Mononuclear cell (primary cell): Measurements from ENCODE around the gene ZBTB48. TPM values are rescaled to one million over a fixed set of nuclear protein-coding genes. Genes with fewer than 3 reads are reported as not detected.
"Not testable (repeated sequence)": the region's sequence is repeated elsewhere in the genome, so short reads cannot be mapped to it uniquely, and the experiment has no call there.

Experiments
- H3K27me3 ChIP-seq: 2 replicates; pipeline ENCODE4 v1.6.0; 2011; ENCODE audit warnings: low read length, control low read depth; ENCODE audit not compliant: insufficient read depth
- H3K4me1 ChIP-seq: 2 replicates; pipeline ENCODE4 v1.5.1; 2011; ENCODE audit warnings: mild to moderate bottlenecking, low read length, control low read depth; ENCODE audit not compliant: insufficient read depth
- H3K4me3 ChIP-seq: 2 replicates; pipeline ENCODE4 v1.5.1; 2011; ENCODE audit warnings: mild to moderate bottlenecking, low read length, moderate library complexity
- H3K9me3 ChIP-seq: 2 replicates; pipeline ENCODE4 v1.5.1; 2011; ENCODE audit warnings: low read depth, mild to moderate bottlenecking, control low read depth, low read length
- total RNA-seq: library from RNA; depleted of rRNA; stranded (reverse); fragments of >200 nt; gene quantifications from one replicate; pipeline ENCODE4 v1.2.3, GENCODE V29; 2012

ZBTB48 gene
- total RNA-seq, 1 donor: 13.1 TPM

DNA sequence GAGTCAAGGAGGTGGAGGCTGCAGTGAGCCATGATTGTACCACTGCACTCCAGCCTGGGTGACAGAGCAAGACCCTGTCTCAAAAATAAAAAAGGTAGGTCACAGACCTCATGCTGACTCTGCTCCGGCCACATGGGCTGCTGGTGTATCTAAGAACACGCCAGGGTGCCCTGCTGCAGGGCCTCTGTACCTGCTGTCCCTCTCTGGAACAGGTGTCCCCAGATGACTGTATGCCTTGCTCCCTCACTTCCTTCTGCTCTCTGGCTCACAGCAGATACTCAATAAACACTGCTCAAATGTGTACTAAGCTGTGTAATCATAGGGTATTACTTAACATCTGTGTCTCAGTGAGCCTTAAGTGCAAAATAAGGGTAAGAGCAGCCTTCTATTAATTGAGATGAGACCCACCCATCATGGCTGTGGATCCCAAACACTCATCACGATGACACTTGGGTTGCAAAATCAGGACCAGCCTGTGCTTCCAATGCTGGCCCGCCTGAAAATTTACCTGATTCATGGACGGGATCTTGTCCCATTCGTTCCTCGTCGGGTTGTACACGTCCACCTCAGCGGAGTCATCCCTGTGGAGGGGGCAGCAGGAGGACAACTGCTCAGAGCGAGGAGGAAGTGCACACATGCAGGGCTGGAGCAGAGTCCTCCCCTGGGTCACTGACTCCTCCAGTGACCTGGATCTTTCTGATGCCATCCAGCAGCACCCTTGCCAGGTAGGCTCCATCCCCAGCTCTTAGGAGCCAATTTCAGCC lies 15.4 kb downstream of the ZBTB48 start:
- peaks cover 58% of the 10 kb centered on the region for H3K4me1 ChIP-seq
- H3K9me3 ChIP-seq: no peaks in the 10 kb centered on the region
- H3K27me3 ChIP-seq: no peaks in the 10 kb centered on the region
- no peak overlapping the region for H3K4me3 ChIP-seq

DNA sequence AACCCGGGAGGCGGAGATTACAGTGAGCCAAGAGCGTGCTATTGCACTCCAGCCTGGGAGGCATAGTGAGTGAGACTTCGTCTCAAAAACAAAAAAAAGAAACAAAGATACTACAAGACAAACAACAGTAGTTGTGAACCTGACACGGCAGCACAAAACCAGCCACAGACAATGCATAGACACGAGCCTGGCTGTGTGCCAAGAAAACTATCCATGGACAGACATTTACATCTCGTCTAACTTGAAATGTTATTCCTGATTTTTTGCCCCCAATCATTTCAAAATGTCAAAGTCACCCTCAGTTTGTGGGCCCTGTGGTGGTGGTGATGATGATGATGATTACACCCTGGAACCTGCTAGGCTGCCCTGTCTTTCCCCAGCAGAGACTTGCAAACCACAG lies 16.6 kb downstream of the ZBTB48 start:
- no peaks in the 10 kb centered on the region for H3K27me3 ChIP-seq
- no peak overlapping the region for H3K4me3 ChIP-seq
- no peaks in the 10 kb centered on the region for H3K9me3 ChIP-seq
- peaks cover 57% of the 10 kb centered on the region for H3K4me1 ChIP-seq

DNA sequence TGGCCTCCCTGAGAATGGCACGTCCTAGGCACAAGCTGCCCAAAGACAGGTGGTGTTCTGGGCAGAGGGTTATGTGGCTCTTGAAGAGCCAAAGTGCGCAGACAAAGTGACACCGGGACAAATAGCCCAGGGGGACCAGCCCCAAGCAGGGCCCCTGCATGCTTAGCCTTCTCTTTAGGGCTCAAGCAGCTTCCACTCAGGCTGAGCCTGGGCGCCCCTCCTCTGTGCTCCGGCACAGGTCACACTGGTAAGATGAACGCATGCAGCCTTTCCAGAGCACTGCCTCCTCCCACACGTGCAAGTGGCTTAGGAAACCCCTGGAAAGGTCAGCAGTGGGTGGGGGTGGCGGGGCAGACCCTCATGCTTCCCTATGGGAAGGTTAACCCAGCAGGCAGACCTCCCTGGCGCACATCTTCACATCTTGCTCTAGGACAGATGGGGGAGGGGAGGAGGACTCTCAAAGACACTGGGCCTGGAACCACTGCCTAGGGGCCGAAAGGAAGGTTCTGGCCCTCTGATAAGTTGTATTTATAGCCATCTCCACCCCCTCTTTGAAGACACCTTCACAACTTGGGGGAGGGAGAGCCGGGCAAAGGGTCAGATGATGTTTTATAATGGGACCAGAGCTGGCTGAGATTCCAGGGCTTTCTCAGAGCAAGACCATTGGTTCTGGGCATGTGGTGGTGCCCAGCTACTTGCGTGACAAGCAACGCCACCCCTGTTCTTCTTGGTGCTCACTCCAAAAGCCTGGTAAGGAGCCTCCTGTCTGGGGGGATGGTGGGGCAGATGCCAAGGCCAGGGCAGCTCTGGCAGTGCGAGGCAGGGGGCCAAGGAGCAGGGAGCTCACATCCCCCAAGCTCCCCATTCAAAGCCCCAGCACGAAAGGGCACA lies 17.3 kb downstream of the ZBTB48 start:
- no peaks in the 10 kb centered on the region for H3K9me3 ChIP-seq
- H3K4me3 ChIP-seq: no peak overlapping the region
- peaks cover 49% of the 10 kb centered on the region for H3K4me1 ChIP-seq
- H3K27me3 ChIP-seq: no peaks in the 10 kb centered on the region

DNA sequence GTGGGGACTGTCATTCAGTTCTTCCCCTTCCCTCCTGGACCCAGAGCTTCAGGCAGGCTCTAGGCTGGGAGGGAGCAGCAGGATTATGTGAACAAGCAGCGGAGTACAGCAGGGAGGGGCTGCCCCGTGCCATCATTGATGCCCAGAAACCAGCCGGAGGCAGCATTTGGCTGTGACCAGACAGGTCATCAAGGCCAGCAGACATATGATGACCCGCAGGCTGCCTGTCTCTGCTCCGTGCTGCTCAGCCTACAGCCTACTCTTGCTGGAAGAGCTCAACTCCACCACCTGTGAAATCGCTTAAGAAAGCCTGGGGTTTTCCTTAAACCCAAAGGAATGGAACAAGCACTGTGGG lies 18.0 kb downstream of the ZBTB48 start:
- H3K4me3 ChIP-seq: no peak overlapping the region
- no peaks in the 10 kb centered on the region for H3K9me3 ChIP-seq
- H3K27me3 ChIP-seq: no peaks in the 10 kb centered on the region
- peaks cover 43% of the 10 kb centered on the region for H3K4me1 ChIP-seq

DNA sequence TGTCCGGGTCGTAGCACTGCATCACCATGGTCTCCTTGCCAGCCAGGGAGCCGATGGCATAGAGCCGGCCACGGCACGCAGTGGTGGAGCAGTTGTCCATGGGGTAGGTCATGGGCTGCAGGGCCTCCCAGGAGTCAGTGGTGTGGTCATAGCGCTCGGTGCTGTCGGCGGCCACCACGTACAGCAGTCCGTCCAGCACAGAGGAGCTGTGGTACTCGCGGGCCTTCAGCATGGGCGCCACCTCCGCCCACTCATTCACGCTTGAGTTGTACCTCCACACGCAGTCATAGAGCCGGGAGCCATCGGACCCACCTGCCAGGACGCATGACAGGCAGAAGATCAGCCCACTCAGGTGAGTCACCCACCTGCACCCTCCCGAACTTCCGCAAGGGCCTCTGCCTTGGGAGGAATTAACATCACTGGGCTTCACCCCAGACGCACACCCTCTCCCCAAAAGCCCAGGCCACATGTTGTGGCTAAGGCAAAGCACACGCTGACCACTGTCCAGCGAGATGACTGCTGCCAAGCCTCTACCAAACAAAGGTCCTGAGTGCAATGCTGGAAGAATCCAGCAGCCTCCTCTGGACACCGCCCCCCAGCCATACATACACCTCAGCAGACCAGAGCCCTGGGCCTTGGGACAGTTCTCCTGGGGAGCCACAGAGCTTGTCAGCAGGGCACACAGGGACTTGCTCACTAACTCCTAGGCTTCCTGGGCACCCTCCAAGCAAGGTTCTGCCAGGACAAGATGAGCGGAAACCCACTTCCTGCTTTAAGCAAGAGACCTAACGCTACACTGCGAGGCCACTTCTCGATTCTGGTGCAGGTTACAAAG lies 19.6 kb downstream of the ZBTB48 start:
- H3K4me1 ChIP-seq: peaks cover 50% of the 10 kb centered on the region
- H3K4me3 ChIP-seq: peak overlapping the region; percentile 84
- no peaks in the 10 kb centered on the region for H3K27me3 ChIP-seq
- H3K9me3 ChIP-seq: no peaks in the 10 kb centered on the region

DNA sequence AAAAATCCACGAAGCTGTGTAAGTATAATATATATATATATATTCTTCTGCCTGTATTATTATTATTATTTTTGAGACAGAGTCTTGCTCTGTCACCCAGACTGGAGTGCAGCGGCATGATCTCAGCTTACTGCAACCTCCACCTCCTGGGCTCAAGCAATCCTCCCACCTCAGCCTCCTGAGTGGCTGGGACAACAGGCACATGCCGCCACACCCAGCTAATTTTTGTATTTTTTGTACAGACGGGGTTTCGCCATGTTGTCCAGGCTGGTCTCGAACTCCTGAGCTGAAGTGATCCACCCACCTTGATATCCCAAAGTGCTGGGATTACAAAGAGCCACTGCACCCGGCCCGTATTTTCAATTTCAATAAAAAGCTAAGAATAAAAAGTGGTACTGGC lies 20.2 kb downstream of the ZBTB48 start:
- Histone ChIP-seq H3K4me3 (peak overlapping the region; percentile 84), H3K4me1 (peaks cover 56% of the 10 kb centered on the region)
- H3K9me3 ChIP-seq, H3K27me3 ChIP-seq: not testable (repeated sequence)

DNA sequence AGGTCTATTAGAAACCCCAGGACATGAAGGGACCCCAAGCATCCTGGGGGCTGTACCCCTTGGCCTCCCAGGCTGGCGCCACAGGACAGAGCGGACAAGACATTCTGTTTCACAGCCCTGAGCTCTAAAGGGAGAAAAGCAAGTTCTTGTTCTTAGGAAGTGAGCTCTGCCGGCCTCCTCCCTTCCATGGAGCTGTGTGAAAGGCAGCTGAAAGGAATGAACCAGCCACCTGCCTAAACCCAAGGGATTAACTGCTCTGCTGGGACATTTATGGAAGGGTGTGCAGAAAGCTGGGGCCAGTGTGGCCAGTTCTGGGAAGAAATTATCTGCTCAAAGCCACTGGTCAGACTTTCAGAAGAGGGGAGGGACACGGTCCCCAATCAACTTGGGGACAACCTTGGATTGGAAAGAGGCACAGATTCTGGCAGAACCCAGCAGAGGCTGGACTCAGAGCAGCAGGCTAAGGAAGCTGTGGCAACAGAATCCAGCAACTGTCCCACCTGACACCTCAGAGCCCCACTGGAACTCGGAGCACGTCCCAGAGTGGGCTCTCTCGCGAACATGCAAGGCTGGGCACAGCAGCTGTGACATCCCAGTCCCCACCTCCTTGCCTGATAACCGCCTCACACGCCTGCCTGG lies 20.7 kb downstream of the ZBTB48 start:
- H3K9me3 ChIP-seq: no peaks in the 10 kb centered on the region
- H3K4me1 ChIP-seq: peaks cover 56% of the 10 kb centered on the region
- peak overlapping the region; percentile 84 for H3K4me3 ChIP-seq
- H3K27me3 ChIP-seq: no peaks in the 10 kb centered on the region

DNA sequence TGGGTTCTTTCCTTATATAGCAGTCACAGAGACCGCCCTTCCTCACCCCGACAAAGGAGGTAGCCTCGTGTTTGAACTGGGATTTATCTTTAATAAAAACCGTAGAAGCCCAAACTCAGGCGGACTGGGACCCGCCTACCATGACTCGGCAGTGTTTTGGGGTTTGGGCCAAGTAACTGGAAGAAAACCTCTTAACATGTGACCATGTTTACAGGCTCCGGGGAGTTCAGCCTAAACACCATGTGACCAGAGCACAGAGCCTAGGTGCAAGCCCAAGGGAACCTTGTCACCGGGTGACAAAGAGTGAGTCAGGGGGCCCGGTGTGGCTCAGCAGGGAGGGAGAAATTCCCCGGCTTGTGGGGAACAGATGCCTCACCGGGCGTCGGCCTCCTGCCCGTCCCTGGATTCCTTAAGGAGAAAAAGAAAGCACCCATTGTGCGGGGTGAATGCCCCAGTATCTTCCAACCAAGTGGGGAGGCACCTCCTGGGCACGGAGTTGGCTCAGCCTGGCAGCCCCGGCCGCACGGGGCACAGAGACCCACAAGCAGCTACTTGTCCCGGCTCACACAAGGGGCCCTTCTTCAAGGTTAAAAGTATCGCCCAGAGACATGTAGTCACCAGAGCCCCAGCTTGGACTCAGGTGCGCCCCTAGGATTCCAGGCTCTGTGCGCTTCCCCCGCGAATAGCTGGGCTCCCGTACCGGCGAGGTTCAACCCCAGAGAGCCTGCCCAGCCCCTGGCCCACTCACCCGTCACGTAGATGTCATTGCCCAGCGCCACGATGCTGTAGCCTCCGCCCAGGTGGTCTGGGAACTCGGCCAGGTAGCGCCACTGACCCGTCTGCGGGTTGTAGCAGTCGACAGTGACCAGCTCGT lies 21.5 kb downstream of the ZBTB48 start:
- H3K4me1 ChIP-seq: peaks cover 56% of the 10 kb centered on the region

DNA sequence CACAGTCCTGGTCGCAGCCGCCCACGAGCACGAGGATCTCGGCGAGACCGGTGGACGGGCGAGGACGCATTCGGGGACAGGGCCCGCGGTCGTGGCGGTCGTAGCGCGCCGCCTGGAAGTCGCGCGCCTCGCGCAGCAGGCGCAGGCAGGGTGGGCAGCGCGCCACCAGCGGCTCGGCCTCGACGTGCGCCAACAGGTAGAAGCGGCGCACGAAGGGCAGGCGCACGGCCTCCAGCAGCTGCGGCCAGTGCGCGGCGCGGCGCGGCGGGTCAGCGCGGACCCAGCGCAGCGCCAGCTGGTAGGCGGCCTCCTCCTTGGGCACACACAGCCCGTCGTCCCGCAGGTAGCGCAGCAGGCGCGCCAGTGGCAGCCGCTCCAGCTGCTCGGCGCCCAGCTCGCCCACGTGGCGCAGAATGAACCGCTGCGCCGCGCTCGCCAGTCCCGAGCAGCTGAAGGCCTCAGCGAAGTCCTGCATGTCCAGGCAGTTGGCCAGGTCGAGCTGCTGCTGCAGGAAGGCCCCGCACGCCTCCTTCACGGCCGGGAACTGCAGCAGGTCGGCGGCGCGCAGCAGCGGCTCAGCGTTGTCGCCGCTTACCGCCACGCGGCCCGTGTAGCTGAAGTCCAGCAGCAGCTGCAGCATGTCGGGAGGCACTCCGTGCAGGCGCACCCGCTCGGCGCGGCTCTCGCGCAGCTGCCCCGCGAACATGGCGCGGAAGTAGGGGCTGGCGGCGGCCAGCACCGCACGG lies 22.3 kb downstream of the ZBTB48 start:
- Histone ChIP-seq H3K27me3 (no peaks in the 10 kb centered on the region), H3K9me3 (no peaks in the 10 kb centered on the region), H3K4me1 (peaks cover 53% of the 10 kb centered on the region), H3K4me3 (peak overlapping the region; percentile 84)

More for the DNA sequence above, 21.5 kb downstream of the ZBTB48 start:
- no peaks in the 10 kb centered on the region for H3K9me3 ChIP-seq
- H3K27me3 ChIP-seq: no peaks in the 10 kb centered on the region
- peak overlapping the region; percentile 84 for H3K4me3 ChIP-seq

DNA sequence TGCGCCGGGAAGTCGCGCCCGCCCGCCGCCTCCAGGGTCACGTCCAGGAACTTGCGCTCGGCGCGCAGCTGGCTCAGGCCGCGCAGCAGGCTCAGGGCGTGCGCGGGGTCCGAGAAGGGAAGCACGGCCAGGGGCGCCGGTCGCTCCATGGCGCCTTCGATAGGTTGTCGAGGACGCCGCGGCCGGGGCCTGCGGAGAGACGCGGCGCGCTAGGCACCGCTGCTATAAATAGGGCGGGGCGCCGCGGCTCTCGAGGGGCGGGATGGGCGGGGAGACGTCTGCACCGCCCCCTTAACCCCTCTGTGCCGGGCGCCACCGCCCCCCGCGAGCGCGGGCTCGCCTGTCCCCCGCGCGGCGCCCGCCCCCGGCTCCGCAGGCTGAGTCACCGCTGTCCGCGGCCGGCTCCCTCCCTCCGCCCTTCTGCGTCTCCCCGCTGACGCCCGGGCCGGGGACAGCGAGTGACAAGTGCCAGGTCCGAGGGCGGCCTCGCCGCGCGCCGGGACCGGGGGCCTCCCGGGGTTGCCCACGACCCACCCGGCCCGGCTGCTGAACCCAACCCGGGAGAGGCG lies 23.0 kb downstream of the ZBTB48 start, which contains the start of gene KLHL21:
KLHL21 (minus strand) TSS at position 201 of the 569 bp plus-strand sequence; CDS start at position 149, 52 bp downstream.
- H3K27me3 ChIP-seq: no peaks in the 10 kb centered on the region
- H3K4me1 ChIP-seq: peaks cover 47% of the 10 kb centered on the region
- peak within 1 kb of the TSS; percentile 84 for H3K4me3 ChIP-seq
- no peaks in the 10 kb centered on the region for H3K9me3 ChIP-seq

DNA sequence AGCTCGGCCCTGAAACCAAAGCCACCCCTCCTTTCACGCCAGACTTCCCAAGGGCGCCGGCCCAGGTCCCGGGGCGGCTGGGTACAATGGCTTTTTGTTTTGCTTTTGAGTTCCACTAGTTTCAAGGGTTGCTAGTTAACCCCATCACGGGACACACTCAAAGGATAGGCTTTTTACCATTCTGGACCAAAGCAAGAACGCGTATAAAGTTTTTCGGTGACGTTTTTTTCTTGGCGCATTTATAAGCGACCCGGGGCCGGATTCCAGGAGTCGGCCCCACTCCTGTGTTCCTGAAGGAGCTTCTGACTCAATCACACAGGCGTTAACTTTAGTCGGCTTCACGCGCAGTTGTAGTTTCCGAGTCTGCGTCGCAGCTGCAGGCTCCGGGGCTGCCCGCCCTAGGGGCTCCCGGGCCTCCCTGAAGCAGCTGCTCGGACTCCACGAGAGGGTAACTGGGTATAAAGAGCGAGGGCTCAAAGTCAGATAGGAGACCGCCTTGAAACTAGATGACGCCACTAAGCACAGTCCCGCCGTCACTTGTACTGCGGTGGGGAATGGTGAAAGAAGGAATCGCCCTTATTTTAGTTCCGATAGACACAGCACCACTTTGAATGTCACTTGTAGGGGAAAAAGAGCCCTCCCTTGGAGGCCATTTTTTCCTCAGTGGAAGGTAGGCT lies 23.6 kb downstream of the ZBTB48 start:
- H3K4me1 ChIP-seq: peaks cover 40% of the 10 kb centered on the region
- H3K27me3 ChIP-seq: no peaks in the 10 kb centered on the region
- peak overlapping the region; percentile 84 for H3K4me3 ChIP-seq
- H3K9me3 ChIP-seq: no peaks in the 10 kb centered on the region

DNA sequence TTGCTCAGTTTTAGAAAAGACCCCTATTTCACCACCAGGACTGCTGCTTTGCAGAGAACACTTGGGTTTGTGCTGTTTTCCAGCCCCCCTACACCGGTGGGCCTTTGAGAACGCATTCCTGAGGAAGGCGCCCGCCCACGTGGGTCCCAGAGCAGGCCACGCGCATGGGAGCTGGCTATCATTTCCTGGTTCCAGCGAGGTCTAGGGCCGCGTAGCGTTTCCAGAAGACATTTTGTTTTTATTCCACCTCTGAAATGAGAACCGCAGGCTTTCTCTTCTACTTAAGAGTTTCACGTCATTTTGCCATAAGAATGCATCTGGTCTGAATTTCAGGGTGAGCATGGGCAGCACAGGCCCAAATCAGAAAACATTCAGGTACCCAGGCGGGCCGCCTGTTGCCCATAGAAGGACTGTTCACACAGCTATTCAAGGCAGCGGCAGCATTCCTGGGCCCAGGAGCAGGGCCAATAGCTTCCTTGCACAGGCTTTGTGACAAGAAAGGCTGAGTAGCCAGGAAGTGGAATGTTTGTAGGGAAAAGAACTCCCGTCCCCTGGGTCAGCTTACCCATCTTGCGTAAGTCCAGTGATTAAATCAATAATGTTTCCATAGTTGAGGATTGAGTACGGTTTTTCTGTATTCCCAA lies 24.2 kb downstream of the ZBTB48 start:
- Histone ChIP-seq H3K4me3 (peak overlapping the region; percentile 84), H3K4me1 (peaks cover 34% of the 10 kb centered on the region), H3K27me3 (no peaks in the 10 kb centered on the region), H3K9me3 (no peaks in the 10 kb centered on the region)
